GM12874 (cell line): ENCODE measurements around the gene ORM1.
"Not testable (repeated sequence)": the region's sequence is repeated elsewhere in the genome, so short reads cannot be mapped to it uniquely, and the experiment has no call there.

Experiments used
- TF ChIP-seq, protein P1 (sequence below): IDR thresholded peaks from 2 replicates; pipeline ENCODE4 v1.5.1; 2011; ENCODE audit warnings: low read depth, mild to moderate bottlenecking, control low read depth, low read length, moderate library complexity; ENCODE audit not compliant: insufficient read depth

Gene ORM1

GRCh38 chr9:114322831-114323531 is at the start of gene ORM1:
ORM1 (plus strand) TSS chr9:114323098; CDS start chr9:114323134, 36 bp downstream.
- TF ChIP-seq, protein P1, sequence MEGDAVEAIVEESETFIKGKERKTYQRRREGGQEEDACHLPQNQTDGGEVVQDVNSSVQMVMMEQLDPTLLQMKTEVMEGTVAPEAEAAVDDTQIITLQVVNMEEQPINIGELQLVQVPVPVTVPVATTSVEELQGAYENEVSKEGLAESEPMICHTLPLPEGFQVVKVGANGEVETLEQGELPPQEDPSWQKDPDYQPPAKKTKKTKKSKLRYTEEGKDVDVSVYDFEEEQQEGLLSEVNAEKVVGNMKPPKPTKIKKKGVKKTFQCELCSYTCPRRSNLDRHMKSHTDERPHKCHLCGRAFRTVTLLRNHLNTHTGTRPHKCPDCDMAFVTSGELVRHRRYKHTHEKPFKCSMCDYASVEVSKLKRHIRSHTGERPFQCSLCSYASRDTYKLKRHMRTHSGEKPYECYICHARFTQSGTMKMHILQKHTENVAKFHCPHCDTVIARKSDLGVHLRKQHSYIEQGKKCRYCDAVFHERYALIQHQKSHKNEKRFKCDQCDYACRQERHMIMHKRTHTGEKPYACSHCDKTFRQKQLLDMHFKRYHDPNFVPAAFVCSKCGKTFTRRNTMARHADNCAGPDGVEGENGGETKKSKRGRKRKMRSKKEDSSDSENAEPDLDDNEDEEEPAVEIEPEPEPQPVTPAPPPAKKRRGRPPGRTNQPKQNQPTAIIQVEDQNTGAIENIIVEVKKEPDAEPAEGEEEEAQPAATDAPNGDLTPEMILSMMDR: not testable (repeated sequence)

DNA sequence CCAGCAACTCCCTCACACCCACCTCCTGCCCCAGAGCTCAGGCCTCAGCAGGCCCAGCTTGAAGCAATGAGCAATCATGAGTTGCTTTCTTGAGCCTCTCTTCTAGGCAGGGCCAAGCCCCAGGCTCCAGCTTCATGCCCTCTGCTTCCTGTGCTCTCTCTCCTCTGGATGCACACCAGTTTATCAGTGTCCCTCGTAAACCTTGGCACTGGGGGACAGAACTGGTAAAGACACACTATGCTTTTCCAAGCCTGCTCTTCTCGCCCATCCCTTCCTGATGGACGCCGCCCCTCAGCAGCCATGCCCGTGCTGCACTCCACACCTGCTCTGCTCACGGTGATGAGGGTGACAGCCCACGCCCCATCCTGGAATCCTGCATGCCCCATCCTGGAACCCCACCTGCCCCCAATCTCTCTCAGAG is 49.4 kb upstream of the ORM1 start:
- TF ChIP-seq, protein P1: no peak

GRCh38 chr9:114274217-114274616 is 48.7 kb upstream of the ORM1 start:
- TF ChIP-seq, protein P1: no peak

DNA sequence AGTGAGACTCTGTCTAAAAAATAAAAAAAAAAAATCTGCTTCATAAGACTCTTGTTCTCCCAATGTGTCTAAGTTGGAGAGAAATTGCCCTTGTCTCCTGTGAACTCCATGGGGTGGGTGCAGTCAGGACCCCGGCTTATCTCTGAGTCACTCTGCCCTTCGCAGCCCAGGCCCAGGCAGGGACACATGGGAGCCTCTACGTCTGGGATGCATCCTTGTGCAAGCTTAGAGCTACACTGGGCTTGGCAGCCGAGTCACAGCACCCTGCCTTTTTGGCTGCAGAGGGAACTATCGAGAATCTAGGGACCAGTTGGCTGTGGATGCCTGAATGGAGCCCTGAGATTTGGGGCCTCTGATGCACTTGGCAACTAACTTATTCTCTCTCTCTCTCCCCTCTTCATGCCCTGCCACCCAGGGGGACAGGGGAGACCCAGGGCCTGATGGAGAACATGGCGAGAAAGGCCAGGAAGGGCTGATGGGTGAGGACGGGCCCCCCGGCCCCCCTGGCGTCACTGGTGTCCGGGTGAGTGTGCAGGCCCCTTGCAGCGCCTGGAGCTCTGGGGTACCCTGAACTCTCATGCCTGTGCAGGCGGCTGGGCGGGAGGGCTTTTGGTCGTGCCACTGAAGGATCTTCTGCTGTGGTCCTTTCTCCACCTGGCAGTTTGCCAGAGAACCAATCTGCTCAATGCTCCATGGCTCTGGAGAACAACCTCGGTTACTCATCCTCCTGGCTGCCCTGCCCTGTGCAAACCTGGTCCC is 47.5 kb upstream of the ORM1 start:
- TF ChIP-seq, protein P1: no peak

GRCh38 chr9:114276908-114277821 is 45.7 kb upstream of the ORM1 start:
- TF ChIP-seq, protein P1: no peak

- TF ChIP-seq, protein P1: no peak
Observed at GRCh38 chr9:114278356-114278755, 44.5 kb upstream of the ORM1 start.

GRCh38 chr9:114278881-114279570 is 43.9 kb upstream of the ORM1 start:
- TF ChIP-seq, protein P1: no peak
